Midbrain (tissue), 1 donor: Measurements from ENCODE around the gene DSCAML1.
"Not testable (repeated sequence)": the region's sequence is repeated elsewhere in the genome, so short reads cannot be mapped to it uniquely, and the experiment has no call there.

Experiments used
- DNase-seq: peaks from one replicate; lab custom pipeline; 2025; lab: John Stamatoyannopoulos, UW

The DSCAML1 gene

GRCh38 chr11:117468888-117469287 lies 328.1 kb downstream of the DSCAML1 start:
- DNase-seq: no peak

GRCh38 chr11:117467770-117468169 lies 329.2 kb downstream of the DSCAML1 start:
- DNase-seq: no peak

- no peak for DNase-seq
Observed at GRCh38 chr11:117466966-117467365, 330.1 kb downstream of the DSCAML1 start.

GRCh38 chr11:117465236-117465997 lies 331.6 kb downstream of the DSCAML1 start:
- DNase-seq: no peak

- DNase-seq: no peak
Observed at GRCh38 chr11:117464778-117465177, 332.2 kb downstream of the DSCAML1 start.

GRCh38 chr11:117462864-117463247 lies 334.2 kb downstream of the DSCAML1 start:
- no peak for DNase-seq

- no peak for DNase-seq
Observed at GRCh38 chr11:117462183-117462863, 334.7 kb downstream of the DSCAML1 start.

GRCh38 chr11:117461396-117462182 lies 335.4 kb downstream of the DSCAML1 start:
- DNase-seq: no peak

GRCh38 chr11:117459979-117460300 lies 337.1 kb downstream of the DSCAML1 start:
- DNase-seq: no peak

GRCh38 chr11:117459123-117459978 lies 337.7 kb downstream of the DSCAML1 start:
- DNase-seq: no peak

- no peak for DNase-seq
Observed at GRCh38 chr11:117458275-117459122, 338.5 kb downstream of the DSCAML1 start.

GRCh38 chr11:117457835-117458234 lies 339.2 kb downstream of the DSCAML1 start:
- DNase-seq: no peak

- DNase-seq: no peak
Observed at GRCh38 chr11:117457031-117457785, 339.8 kb downstream of the DSCAML1 start.

- DNase-seq: not testable (repeated sequence)
Observed at GRCh38 chr11:117456721-117457029, 340.3 kb downstream of the DSCAML1 start.

GRCh38 chr11:117456027-117456720 lies 340.8 kb downstream of the DSCAML1 start:
- DNase-seq: no peak

- DNase-seq: no peak
Observed at GRCh38 chr11:117454564-117454917, 342.5 kb downstream of the DSCAML1 start.

- no peak for DNase-seq
Observed at GRCh38 chr11:117453886-117454563, 343.0 kb downstream of the DSCAML1 start.

- DNase-seq: no peak
Observed at GRCh38 chr11:117449111-117449693, 347.8 kb downstream of the DSCAML1 start.
